GM23338 (cell line): ENCODE results near the gene ZNF804B. TPM values are rescaled to one million over a fixed set of nuclear protein-coding genes. Genes with fewer than 3 reads are reported as not detected.
A peak's percentile ranks its signal among the peaks of the same experiment; 100 is the strongest.

Source experiments
- ATAC-seq: fragments of 200-7000 bp; cut with Tn5 transposase; 3 replicates; pipeline ENCODE4 v1.9.1; 2020
- DNase-seq: peaks from one replicate; pipeline ENCODE4 v3.0.0-alpha.2; 2015; ENCODE audit warnings: low spot score
- H2AFZ ChIP-seq: fragments of 200-600 bp; sonication (generic); 2 replicates; pipeline ENCODE4 v1.8.0; 2016; ENCODE audit warnings: antibody characterized with exemption, mild to moderate bottlenecking, moderate library complexity
- H3F3A ChIP-seq: fragments of 200-600 bp; sonication (generic); replicated peaks from 2 replicates; pipeline ENCODE4 v1.8.0; 2017; ENCODE audit warnings: antibody characterized with exemption, mixed run types, low read depth
- H3K27ac ChIP-seq: fragments of 200-600 bp; sonication (generic); 2 replicates; pipeline ENCODE4 v1.6.1; 2016; ENCODE audit warnings: low read depth
- H3K27me3 ChIP-seq: fragments of 200-600 bp; sonication (generic); 2 replicates; pipeline ENCODE4 v1.8.0; 2016; ENCODE audit warnings: mild to moderate bottlenecking, mixed run types, moderate library complexity; ENCODE audit not compliant: insufficient read depth
- H3K36me3 ChIP-seq: fragments of 200-600 bp; sonication (generic); 2 replicates; pipeline ENCODE4 v1.8.0; 2016; ENCODE audit warnings: mild to moderate bottlenecking; ENCODE audit not compliant: insufficient read depth
- H3K4me1 ChIP-seq: fragments of 200-600 bp; sonication (generic); 2 replicates; pipeline ENCODE4 v1.8.0; 2016; ENCODE audit warnings: mild to moderate bottlenecking, moderate library complexity; ENCODE audit not compliant: insufficient read depth
- H3K4me2 ChIP-seq: fragments of 200-600 bp; sonication (generic); 2 replicates; pipeline ENCODE4 v1.7.1; 2017; ENCODE audit warnings: mixed run types
- H3K4me3 ChIP-seq: fragments of 200-600 bp; sonication (generic); 2 replicates; pipeline ENCODE4 v1.6.1; 2016; ENCODE audit warnings: mixed run types
- H3K79me2 ChIP-seq: fragments of 200-600 bp; sonication (generic); replicated peaks from 2 replicates; pipeline ENCODE4 v1.8.0; 2017; ENCODE audit warnings: mild to moderate bottlenecking; ENCODE audit not compliant: insufficient read depth
- H3K9me2 ChIP-seq: fragments of 200-600 bp; sonication (generic); 2 replicates; pipeline ENCODE4 v1.8.0; 2017; ENCODE audit not compliant: insufficient read depth
- H4K20me1 ChIP-seq: fragments of 200-600 bp; sonication (generic); replicated peaks from 2 replicates; pipeline ENCODE4 v1.8.0; 2017; ENCODE audit warnings: mild to moderate bottlenecking; ENCODE audit not compliant: insufficient read depth
- H3K27ac Mint-ChIP-seq: 2 replicates; pipeline ENCODE4 v1.8.0; 2020; ENCODE audit warnings: inconsistent platforms, mild to moderate bottlenecking, moderate library complexity, mixed read lengths
- H3K27me3 Mint-ChIP-seq: 3 replicates; pipeline ENCODE4 v1.8.0; 2022; ENCODE audit warnings: low read depth, mild to moderate bottlenecking, moderate library complexity, mixed read lengths, inconsistent platforms; ENCODE audit not compliant: insufficient read depth, poor library complexity
- H3K36me3 Mint-ChIP-seq: 3 replicates; pipeline ENCODE4 v1.8.0; 2021; ENCODE audit warnings: low read depth, mild to moderate bottlenecking, inconsistent platforms, moderate library complexity, mixed read lengths
- H3K4me1 Mint-ChIP-seq: 3 replicates; pipeline ENCODE4 v1.8.0; 2020; ENCODE audit warnings: mild to moderate bottlenecking, inconsistent platforms, mixed read lengths
- H3K4me3 Mint-ChIP-seq: 3 replicates; pipeline ENCODE4 v1.8.0; 2021; ENCODE audit warnings: moderate library complexity, mild to moderate bottlenecking, inconsistent platforms, mixed read lengths
- H3K9me3 Mint-ChIP-seq: 3 replicates; pipeline ENCODE4 v1.8.0; 2020; ENCODE audit warnings: moderate library complexity, mild to moderate bottlenecking, inconsistent platforms, mixed read lengths
- CREB1 ChIP-seq: fragments of 250-450 bp; sonication (Bioruptor Pico); IDR thresholded peaks from 2 replicates; pipeline ENCODE4 v1.5.0; 2020; ENCODE audit warnings: low read depth, mild to moderate bottlenecking, moderate library complexity
- EZH2 ChIP-seq: fragments of 200-600 bp; sonication (generic); IDR thresholded peaks from one replicate; pipeline ENCODE4 v1.8.0; 2017; ENCODE audit warnings: antibody characterized with exemption, mild to moderate bottlenecking, low read depth; ENCODE audit not compliant: unreplicated experiment
- ZNF114 ChIP-seq: fragments of 250-450 bp; sonication (Bioruptor Pico); IDR thresholded peaks from 2 replicates; pipeline ENCODE4 v1.5.0; 2020; ENCODE audit warnings: mild to moderate bottlenecking, moderate library complexity
- polyA plus RNA-seq: library from polyadenylated mRNA; unstranded; fragments of >200 nt; fragmentation: Nextera tagmentation; extraction: Ambion mirVana; gene quantifications from 2 replicates; pipeline ENCODE4 v1.2.1, GENCODE V29; 2016
- total RNA-seq: library from RNA; depleted of rRNA; stranded (reverse); fragments of >200 nt; shearing (Covaris generic); gene quantifications from 2 replicates; pipeline ENCODE4 v1.2.3, GENCODE V29; 2014
- TF ChIP-seq, protein P1 (sequence below): fragments of 250-450 bp; sonication (Bioruptor Pico); IDR thresholded peaks from 2 replicates; pipeline ENCODE4 v1.5.0; 2020; ENCODE audit warnings: mild to moderate bottlenecking, moderate library complexity
- TF ChIP-seq, protein P2 (sequence below): IDR thresholded peaks from one replicate; pipeline ENCODE4 v1.6.1; 2018; ENCODE audit warnings: antibody characterized with exemption; ENCODE audit not compliant: unreplicated experiment

ZNF804B gene
- total and polyA plus RNA-seq, 2 experiments from 2014 or later = not detected

DNA sequence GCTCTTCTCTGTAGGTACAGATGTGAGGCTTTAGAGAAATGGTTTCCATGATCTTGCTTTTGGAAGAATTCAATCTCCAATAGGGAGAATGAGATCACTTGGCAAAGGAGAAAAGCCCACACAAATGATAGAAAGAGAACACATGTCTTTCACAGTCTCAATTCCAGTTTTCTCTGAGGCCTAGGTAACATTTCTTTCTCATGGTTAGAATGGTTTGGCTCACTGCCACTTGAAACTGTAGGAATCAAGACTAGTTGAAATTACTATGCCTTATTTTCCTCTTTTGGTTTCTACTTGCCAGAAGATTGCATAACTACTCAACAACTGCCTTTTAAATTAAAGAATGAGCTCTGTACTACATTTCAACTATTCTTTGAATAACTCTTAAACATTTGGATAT, 312.6 kb downstream of the ZNF804B start:
- Histone ChIP-seq H3K4me1 (no peaks in the 10 kb centered on the region), H3K36me3 (no peaks in the 10 kb centered on the region), H3K79me2 (no peaks in the 10 kb centered on the region), H4K20me1 (no peaks in the 10 kb centered on the region), H2AFZ (peak overlapping the region; percentile 64), H3K4me2 (no peak overlapping the region), H3K4me3 (no peak overlapping the region), H3K27me3 (no peaks in the 10 kb centered on the region), H3F3A (no peaks in the 10 kb centered on the region), H3K9me2 (0 out of 2 replicates have a peak, but pooled peaks cover 7% of the 10 kb centered on the region), H3K27ac (no peak overlapping the region)
- no peak for TF ChIP-seq ZNF114 (CRISPR knock-in tag)
- TF ChIP-seq CREB1 (CRISPR knock-in tag) = no peak
- TF ChIP-seq, protein P1, sequence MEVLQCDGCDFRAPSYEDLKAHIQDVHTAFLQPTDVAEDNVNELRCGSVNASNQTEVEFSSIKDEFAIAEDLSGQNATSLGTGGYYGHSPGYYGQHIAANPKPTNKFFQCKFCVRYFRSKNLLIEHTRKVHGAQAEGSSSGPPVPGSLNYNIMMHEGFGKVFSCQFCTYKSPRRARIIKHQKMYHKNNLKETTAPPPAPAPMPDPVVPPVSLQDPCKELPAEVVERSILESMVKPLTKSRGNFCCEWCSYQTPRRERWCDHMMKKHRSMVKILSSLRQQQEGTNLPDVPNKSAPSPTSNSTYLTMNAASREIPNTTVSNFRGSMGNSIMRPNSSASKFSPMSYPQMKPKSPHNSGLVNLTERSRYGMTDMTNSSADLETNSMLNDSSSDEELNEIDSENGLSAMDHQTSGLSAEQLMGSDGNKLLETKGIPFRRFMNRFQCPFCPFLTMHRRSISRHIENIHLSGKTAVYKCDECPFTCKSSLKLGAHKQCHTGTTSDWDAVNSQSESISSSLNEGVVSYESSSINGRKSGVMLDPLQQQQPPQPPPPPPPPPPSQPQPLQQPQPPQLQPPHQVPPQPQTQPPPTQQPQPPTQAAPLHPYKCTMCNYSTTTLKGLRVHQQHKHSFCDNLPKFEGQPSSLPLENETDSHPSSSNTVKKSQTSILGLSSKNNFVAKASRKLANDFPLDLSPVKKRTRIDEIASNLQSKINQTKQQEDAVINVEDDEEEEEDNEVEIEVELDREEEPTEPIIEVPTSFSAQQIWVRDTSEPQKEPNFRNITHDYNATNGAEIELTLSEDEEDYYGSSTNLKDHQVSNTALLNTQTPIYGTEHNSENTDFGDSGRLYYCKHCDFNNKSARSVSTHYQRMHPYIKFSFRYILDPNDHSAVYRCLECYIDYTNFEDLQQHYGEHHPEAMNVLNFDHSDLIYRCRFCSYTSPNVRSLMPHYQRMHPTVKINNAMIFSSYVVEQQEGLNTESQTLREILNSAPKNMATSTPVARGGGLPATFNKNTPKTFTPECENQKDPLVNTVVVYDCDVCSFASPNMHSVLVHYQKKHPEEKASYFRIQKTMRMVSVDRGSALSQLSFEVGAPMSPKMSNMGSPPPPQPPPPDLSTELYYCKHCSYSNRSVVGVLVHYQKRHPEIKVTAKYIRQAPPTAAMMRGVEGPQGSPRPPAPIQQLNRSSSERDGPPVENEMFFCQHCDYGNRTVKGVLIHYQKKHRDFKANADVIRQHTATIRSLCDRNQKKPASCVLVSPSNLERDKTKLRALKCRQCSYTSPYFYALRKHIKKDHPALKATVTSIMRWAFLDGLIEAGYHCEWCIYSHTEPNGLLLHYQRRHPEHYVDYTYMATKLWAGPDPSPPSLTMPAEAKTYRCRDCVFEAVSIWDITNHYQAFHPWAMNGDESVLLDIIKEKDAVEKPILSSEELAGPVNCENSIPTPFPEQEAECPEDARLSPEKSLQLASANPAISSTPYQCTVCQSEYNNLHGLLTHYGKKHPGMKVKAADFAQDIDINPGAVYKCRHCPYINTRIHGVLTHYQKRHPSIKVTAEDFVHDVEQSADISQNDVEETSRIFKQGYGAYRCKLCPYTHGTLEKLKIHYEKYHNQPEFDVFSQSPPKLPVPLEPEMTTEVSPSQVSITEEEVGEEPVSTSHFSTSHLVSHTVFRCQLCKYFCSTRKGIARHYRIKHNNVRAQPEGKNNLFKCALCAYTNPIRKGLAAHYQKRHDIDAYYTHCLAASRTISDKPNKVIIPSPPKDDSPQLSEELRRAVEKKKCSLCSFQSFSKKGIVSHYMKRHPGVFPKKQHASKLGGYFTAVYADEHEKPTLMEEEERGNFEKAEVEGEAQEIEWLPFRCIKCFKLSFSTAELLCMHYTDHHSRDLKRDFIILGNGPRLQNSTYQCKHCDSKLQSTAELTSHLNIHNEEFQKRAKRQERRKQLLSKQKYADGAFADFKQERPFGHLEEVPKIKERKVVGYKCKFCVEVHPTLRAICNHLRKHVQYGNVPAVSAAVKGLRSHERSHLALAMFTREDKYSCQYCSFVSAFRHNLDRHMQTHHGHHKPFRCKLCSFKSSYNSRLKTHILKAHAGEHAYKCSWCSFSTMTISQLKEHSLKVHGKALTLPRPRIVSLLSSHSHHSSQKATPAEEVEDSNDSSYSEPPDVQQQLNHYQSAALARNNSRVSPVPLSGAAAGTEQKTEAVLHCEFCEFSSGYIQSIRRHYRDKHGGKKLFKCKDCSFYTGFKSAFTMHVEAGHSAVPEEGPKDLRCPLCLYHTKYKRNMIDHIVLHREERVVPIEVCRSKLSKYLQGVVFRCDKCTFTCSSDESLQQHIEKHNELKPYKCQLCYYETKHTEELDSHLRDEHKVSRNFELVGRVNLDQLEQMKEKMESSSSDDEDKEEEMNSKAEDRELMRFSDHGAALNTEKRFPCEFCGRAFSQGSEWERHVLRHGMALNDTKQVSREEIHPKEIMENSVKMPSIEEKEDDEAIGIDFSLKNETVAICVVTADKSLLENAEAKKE = no peak
- no peak for ATAC-seq
- no peak overlapping the region for H3K27ac Mint-ChIP-seq
- peaks cover 19% of the 10 kb centered on the region for H3K9me3 Mint-ChIP-seq
- H3K4me1 Mint-ChIP-seq = no peaks in the 10 kb centered on the region
- H3K4me3 Mint-ChIP-seq = no peak overlapping the region
- H3K27me3 Mint-ChIP-seq = no peaks in the 10 kb centered on the region
- no peak for DNase-seq
- peaks cover 17% of the 10 kb centered on the region for H3K36me3 Mint-ChIP-seq

DNA sequence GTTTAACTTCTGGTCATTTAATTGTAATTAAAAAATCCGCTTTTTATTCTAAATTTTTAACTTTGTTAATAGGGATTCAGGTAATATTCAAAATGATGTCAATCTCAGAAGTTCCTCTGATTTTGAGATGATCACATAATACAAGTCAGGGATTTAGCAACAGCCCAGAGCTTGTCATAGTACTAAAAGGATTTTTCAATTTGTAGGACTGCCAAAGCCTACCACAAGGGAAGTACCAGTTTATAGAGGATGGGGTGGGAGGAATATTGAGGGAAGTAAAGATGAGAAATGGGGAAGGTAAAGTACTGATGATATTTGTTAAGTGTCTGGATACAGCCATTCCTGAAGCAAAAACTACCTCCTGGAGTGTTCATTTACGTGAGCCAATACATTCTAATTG, 314.3 kb downstream of the ZNF804B start:
- Histone ChIP-seq H3K27ac (no peak overlapping the region), H3K36me3 (no peaks in the 10 kb centered on the region), H2AFZ (no peak overlapping the region), H3F3A (no peaks in the 10 kb centered on the region), H3K4me2 (no peak overlapping the region), H3K79me2 (no peaks in the 10 kb centered on the region), H4K20me1 (no peaks in the 10 kb centered on the region), H3K27me3 (no peaks in the 10 kb centered on the region), H3K4me1 (no peaks in the 10 kb centered on the region), H3K4me3 (no peak overlapping the region), H3K9me2 (0 out of 2 replicates have a peak, but pooled peaks cover 7% of the 10 kb centered on the region)
- no peak overlapping the region for H3K4me3 Mint-ChIP-seq
- ATAC-seq (no peak), DNase-seq (no peak)
- no peaks in the 10 kb centered on the region for H3K27me3 Mint-ChIP-seq
- no peaks in the 10 kb centered on the region for H3K4me1 Mint-ChIP-seq
- H3K27ac Mint-ChIP-seq = no peak overlapping the region
- peaks cover 19% of the 10 kb centered on the region for H3K9me3 Mint-ChIP-seq
- peaks cover 17% of the 10 kb centered on the region for H3K36me3 Mint-ChIP-seq
- no peak for TF ChIP-seq EZH2
- TF ChIP-seq, protein P2, sequence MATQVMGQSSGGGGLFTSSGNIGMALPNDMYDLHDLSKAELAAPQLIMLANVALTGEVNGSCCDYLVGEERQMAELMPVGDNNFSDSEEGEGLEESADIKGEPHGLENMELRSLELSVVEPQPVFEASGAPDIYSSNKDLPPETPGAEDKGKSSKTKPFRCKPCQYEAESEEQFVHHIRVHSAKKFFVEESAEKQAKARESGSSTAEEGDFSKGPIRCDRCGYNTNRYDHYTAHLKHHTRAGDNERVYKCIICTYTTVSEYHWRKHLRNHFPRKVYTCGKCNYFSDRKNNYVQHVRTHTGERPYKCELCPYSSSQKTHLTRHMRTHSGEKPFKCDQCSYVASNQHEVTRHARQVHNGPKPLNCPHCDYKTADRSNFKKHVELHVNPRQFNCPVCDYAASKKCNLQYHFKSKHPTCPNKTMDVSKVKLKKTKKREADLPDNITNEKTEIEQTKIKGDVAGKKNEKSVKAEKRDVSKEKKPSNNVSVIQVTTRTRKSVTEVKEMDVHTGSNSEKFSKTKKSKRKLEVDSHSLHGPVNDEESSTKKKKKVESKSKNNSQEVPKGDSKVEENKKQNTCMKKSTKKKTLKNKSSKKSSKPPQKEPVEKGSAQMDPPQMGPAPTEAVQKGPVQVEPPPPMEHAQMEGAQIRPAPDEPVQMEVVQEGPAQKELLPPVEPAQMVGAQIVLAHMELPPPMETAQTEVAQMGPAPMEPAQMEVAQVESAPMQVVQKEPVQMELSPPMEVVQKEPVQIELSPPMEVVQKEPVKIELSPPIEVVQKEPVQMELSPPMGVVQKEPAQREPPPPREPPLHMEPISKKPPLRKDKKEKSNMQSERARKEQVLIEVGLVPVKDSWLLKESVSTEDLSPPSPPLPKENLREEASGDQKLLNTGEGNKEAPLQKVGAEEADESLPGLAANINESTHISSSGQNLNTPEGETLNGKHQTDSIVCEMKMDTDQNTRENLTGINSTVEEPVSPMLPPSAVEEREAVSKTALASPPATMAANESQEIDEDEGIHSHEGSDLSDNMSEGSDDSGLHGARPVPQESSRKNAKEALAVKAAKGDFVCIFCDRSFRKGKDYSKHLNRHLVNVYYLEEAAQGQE = no peak
